Stimulated activated CD8-positive, alpha-beta memory T cell treated with anti-CD3 and anti-CD28 coated beads, Interleukin-7, amount 100 ng/mL, for 24 hours (primary cell): Measurements from ENCODE around the gene AFAP1.
A peak's percentile ranks its signal among the peaks of the same experiment; 100 is the strongest.

Source experiments
- DNase-seq: peaks from one replicate; pipeline ENCODE4 v3.0.0-alpha.2; 2020; ENCODE audit warnings: low read depth

AFAP1 gene

GRCh38 chr4:7769396-7770223, 170.1 kb downstream of the AFAP1 start:
- no peak for DNase-seq

GRCh38 chr4:7768736-7769135, 170.9 kb downstream of the AFAP1 start:
- no peak for DNase-seq

- DNase-seq: no peak
Observed at GRCh38 chr4:7767966-7768365, 171.7 kb downstream of the AFAP1 start.

GRCh38 chr4:7767526-7767925, 172.1 kb downstream of the AFAP1 start:
- DNase-seq: no peak

GRCh38 chr4:7766661-7767345, 172.9 kb downstream of the AFAP1 start:
- DNase-seq: no peak

GRCh38 chr4:7766086-7766485, 173.6 kb downstream of the AFAP1 start:
- no peak for DNase-seq

- DNase-seq: no peak
Observed at GRCh38 chr4:7765666-7766065, 174.0 kb downstream of the AFAP1 start.

GRCh38 chr4:7764466-7764865, 175.2 kb downstream of the AFAP1 start:
- no peak for DNase-seq

- no peak for DNase-seq
Observed at GRCh38 chr4:7763788-7764187, 175.9 kb downstream of the AFAP1 start.

- DNase-seq: no peak
Observed at GRCh38 chr4:7763106-7763505, 176.6 kb downstream of the AFAP1 start.

GRCh38 chr4:7762376-7763030, 177.2 kb downstream of the AFAP1 start:
- no peak for DNase-seq

GRCh38 chr4:7761720-7762119, 177.9 kb downstream of the AFAP1 start:
- DNase-seq: peak; percentile 18

- DNase-seq: no peak
Observed at GRCh38 chr4:7761312-7761711, 178.3 kb downstream of the AFAP1 start.

GRCh38 chr4:7760706-7761105, 179.0 kb downstream of the AFAP1 start:
- no peak for DNase-seq

- no peak for DNase-seq
Observed at GRCh38 chr4:7760228-7760627, 179.4 kb downstream of the AFAP1 start.

GRCh38 chr4:7759635-7760034, 180.0 kb downstream of the AFAP1 start:
- DNase-seq: no peak

GRCh38 chr4:7759216-7759615, 180.4 kb downstream of the AFAP1 start:
- DNase-seq: peak; percentile 38

- DNase-seq: no peak
Observed at GRCh38 chr4:7758476-7758875, 181.2 kb downstream of the AFAP1 start.

- DNase-seq: no peak
Observed at GRCh38 chr4:7757501-7758471, 181.9 kb downstream of the AFAP1 start.

GRCh38 chr4:7756561-7757355, 182.9 kb downstream of the AFAP1 start:
- no peak for DNase-seq

- DNase-seq: no peak
Observed at GRCh38 chr4:7756071-7756470, 183.6 kb downstream of the AFAP1 start.
